HEK293 (cell line): Measurements from ENCODE around the gene PNPLA6.

Experiments
- ELK4 ChIP-seq: IDR thresholded peaks from 2 replicates; pipeline ENCODE4 v1.6.1; 2011; ENCODE audit warnings: mild to moderate bottlenecking, low read depth, low read length, borderline replicate concordance
- GLIS1 ChIP-seq: fragments of 450-650 bp; formaldehyde crosslinking; IDR thresholded peaks from 2 replicates; pipeline ENCODE4 v1.5.1; 2016; ENCODE audit warnings: missing biosample characterization, missing genetic modification characterization
- KLF1 ChIP-seq: fragments of 450-650 bp; formaldehyde crosslinking; IDR thresholded peaks from 2 replicates; pipeline ENCODE4 v1.5.1; 2016; ENCODE audit warnings: missing biosample characterization, missing genetic modification characterization
- MEIS1 ChIP-seq: sonication (generic); formaldehyde crosslinking; IDR thresholded peaks from 2 replicates; pipeline ENCODE4 v1.8.1; 2022; ENCODE audit warnings: missing genetic modification reagents, mild to moderate bottlenecking, borderline replicate concordance
- OSR2 ChIP-seq: fragments of 450-650 bp; formaldehyde crosslinking; IDR thresholded peaks from 2 replicates; pipeline ENCODE4 v1.5.1; 2016; ENCODE audit warnings: missing biosample characterization, missing genetic modification characterization
- SP2 ChIP-seq: fragments of 450-650 bp; formaldehyde crosslinking; IDR thresholded peaks from 2 replicates; pipeline ENCODE4 v1.5.1; 2016; ENCODE audit warnings: missing biosample characterization, missing genetic modification characterization
- YY1 ChIP-seq: fragments of 450-650 bp; formaldehyde crosslinking; IDR thresholded peaks from 2 replicates; pipeline ENCODE4 v1.5.1; 2018; ENCODE audit warnings: missing biosample characterization, missing genetic modification characterization
- YY2 ChIP-seq: fragments of 450-650 bp; formaldehyde crosslinking; IDR thresholded peaks from 2 replicates; pipeline ENCODE4 v1.5.1; 2016; ENCODE audit warnings: missing biosample characterization, missing genetic modification characterization
- ZBTB7A ChIP-seq: fragments of 450-650 bp; formaldehyde crosslinking; IDR thresholded peaks from 2 replicates; pipeline ENCODE4 v1.5.1; 2016; ENCODE audit warnings: low read depth, missing biosample characterization, missing genetic modification characterization
- ZFP37 ChIP-seq: fragments of 450-650 bp; formaldehyde crosslinking; IDR thresholded peaks from 2 replicates; pipeline ENCODE4 v1.5.1; 2016; ENCODE audit warnings: missing biosample characterization, missing genetic modification characterization
- ZIC2 ChIP-seq: fragments of 450-650 bp; formaldehyde crosslinking; IDR thresholded peaks from 2 replicates; pipeline ENCODE4 v1.5.1; 2016; ENCODE audit warnings: missing biosample characterization, missing genetic modification characterization
- ZNF10 ChIP-seq: fragments of 450-650 bp; formaldehyde crosslinking; IDR thresholded peaks from 2 replicates; pipeline ENCODE4 v1.5.1; 2017; ENCODE audit warnings: missing biosample characterization, missing genetic modification characterization
- ZNF114 ChIP-seq: fragments of 450-650 bp; formaldehyde crosslinking; IDR thresholded peaks from 2 replicates; pipeline ENCODE4 v1.5.0; 2017; ENCODE audit warnings: missing biosample characterization, missing genetic modification characterization
- ZNF16 ChIP-seq: fragments of 450-650 bp; formaldehyde crosslinking; IDR thresholded peaks from 2 replicates; pipeline ENCODE4 v1.5.1; 2016; ENCODE audit warnings: low read depth, missing biosample characterization, missing genetic modification characterization
- ZNF426 ChIP-seq: fragments of 450-650 bp; formaldehyde crosslinking; IDR thresholded peaks from 2 replicates; pipeline ENCODE4 v1.5.1; 2017; ENCODE audit warnings: missing biosample characterization, missing genetic modification characterization, mild to moderate bottlenecking, inconsistent platforms, moderate library complexity
- ZNF501 ChIP-seq: fragments of 450-650 bp; formaldehyde crosslinking; IDR thresholded peaks from 2 replicates; pipeline ENCODE4 v1.5.1; 2016; ENCODE audit warnings: missing biosample characterization, missing genetic modification characterization
- ZNF510 ChIP-seq: fragments of 450-650 bp; formaldehyde crosslinking; IDR thresholded peaks from 2 replicates; pipeline ENCODE4 v1.5.1; 2018; ENCODE audit warnings: mild to moderate bottlenecking, missing genetic modification characterization, missing biosample characterization; ENCODE audit not compliant: insufficient replicate concordance
- ZNF514 ChIP-seq: fragments of 450-650 bp; formaldehyde crosslinking; IDR thresholded peaks from 2 replicates; pipeline ENCODE4 v1.5.1; 2016; ENCODE audit warnings: missing biosample characterization, missing genetic modification characterization
- ZNF518A ChIP-seq: fragments of 450-650 bp; formaldehyde crosslinking; conservative IDR thresholded peaks from 2 replicates; pipeline ENCODE4 v1.5.1; 2016; ENCODE audit warnings: low read depth, missing biosample characterization, missing genetic modification characterization
- ZNF521 ChIP-seq: fragments of 450-650 bp; formaldehyde crosslinking; IDR thresholded peaks from 2 replicates; pipeline ENCODE4 v1.5.1; 2017; ENCODE audit warnings: missing biosample characterization, mild to moderate bottlenecking, missing genetic modification characterization
- ZNF530 ChIP-seq: fragments of 450-650 bp; formaldehyde crosslinking; IDR thresholded peaks from 2 replicates; pipeline ENCODE4 v1.5.1; 2016; ENCODE audit warnings: low read depth, missing biosample characterization, missing genetic modification characterization
- ZNF585B ChIP-seq: fragments of 450-650 bp; formaldehyde crosslinking; IDR thresholded peaks from 2 replicates; pipeline ENCODE4 v1.5.1; 2016; ENCODE audit warnings: missing biosample characterization, missing genetic modification characterization
- TF ChIP-seq, protein P1 (sequence below): fragments of 450-650 bp; formaldehyde crosslinking; IDR thresholded peaks from 2 replicates; pipeline ENCODE4 v1.5.1; 2016; ENCODE audit warnings: missing biosample characterization, missing genetic modification characterization
- TF ChIP-seq, protein P2 (sequence below): fragments of 450-650 bp; formaldehyde crosslinking; IDR thresholded peaks from 2 replicates; pipeline ENCODE4 v1.5.1; 2016; ENCODE audit warnings: missing biosample characterization, missing genetic modification characterization, low read depth
- TF ChIP-seq, protein P3 (sequence below): fragments of 450-650 bp; formaldehyde crosslinking; IDR thresholded peaks from 2 replicates; pipeline ENCODE4 v1.5.0; 2017; ENCODE audit warnings: missing biosample characterization, missing genetic modification characterization, borderline replicate concordance
- TF ChIP-seq, protein P4 (sequence below): fragments of 450-650 bp; formaldehyde crosslinking; optimal IDR thresholded peaks from 2 replicates; pipeline ENCODE3; 2016; ENCODE audit warnings: missing biosample characterization, mild to moderate bottlenecking, missing genetic modification characterization

Gene PNPLA6

DNA sequence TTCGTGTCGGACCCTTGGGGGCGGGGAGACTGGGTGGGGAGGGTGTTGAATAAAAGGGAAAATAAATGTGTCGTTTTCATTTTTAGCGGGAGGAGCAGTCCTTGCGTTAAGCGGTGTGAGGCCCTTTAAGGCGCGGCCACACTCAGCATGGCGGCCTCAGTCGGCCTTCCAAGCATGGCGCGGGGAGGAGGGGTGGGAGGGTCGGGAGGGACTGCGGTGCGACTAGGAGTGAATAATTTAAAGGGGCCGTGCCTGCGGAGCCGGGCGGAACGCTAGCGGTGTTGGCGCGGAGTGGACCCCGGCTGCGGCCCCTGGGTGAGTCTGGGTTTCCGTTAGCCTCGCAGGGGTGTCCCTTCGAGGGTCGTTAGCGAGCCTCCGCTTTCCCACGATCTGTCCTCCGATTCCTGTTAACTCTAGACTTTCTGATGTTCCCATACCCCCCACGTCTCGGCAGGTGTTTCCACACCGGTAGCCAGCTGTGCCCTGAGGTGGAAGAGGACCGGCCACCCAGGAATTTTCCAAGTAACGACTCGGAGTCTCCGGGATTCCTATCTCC lies 1.5 kb upstream of the PNPLA6 start (continued):
- TF ChIP-seq ZNF518A (no peak), ZNF114 (tag by site-specific recombination) (no peak), KLF1 (tag by site-specific recombination) (no peak), YY1 (tag by site-specific recombination) (peak; percentile 88), ZNF514 (tag by site-specific recombination) (no peak), ZNF530 (tag by site-specific recombination) (no peak), ZNF510 (tag by site-specific recombination) (no peak), ZNF521 (no peak), YY2 (peak; percentile 84), ZNF501 (tag by site-specific recombination) (no peak), MEIS1 (no peak), ZNF585B (no peak), ELK4 (no peak), ZNF10 (tag by site-specific recombination) (no peak), ZNF16 (tag by site-specific recombination) (no peak), ZFP37 (tag by site-specific recombination) (0 out of 2 replicates have a peak, but pooled peaks have one; percentile 19), ZNF426 (tag by site-specific recombination) (no peak), SP2 (tag by site-specific recombination) (peak; percentile 46), GLIS1 (peak; percentile 67), ZIC2 (peak; percentile 22; the same call in 1 of the 2 replicates), OSR2 (tag by site-specific recombination) (0 out of 2 replicates have a peak, but pooled peaks have one; percentile 8), ZBTB7A (tag by site-specific recombination) (peak; percentile 33; the same call in 1 of the 2 replicates)
- TF ChIP-seq, protein P1, sequence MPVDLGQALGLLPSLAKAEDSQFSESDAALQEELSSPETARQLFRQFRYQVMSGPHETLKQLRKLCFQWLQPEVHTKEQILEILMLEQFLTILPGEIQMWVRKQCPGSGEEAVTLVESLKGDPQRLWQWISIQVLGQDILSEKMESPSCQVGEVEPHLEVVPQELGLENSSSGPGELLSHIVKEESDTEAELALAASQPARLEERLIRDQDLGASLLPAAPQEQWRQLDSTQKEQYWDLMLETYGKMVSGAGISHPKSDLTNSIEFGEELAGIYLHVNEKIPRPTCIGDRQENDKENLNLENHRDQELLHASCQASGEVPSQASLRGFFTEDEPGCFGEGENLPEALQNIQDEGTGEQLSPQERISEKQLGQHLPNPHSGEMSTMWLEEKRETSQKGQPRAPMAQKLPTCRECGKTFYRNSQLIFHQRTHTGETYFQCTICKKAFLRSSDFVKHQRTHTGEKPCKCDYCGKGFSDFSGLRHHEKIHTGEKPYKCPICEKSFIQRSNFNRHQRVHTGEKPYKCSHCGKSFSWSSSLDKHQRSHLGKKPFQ (tag by site-specific recombination): no peak
- TF ChIP-seq, protein P2, sequence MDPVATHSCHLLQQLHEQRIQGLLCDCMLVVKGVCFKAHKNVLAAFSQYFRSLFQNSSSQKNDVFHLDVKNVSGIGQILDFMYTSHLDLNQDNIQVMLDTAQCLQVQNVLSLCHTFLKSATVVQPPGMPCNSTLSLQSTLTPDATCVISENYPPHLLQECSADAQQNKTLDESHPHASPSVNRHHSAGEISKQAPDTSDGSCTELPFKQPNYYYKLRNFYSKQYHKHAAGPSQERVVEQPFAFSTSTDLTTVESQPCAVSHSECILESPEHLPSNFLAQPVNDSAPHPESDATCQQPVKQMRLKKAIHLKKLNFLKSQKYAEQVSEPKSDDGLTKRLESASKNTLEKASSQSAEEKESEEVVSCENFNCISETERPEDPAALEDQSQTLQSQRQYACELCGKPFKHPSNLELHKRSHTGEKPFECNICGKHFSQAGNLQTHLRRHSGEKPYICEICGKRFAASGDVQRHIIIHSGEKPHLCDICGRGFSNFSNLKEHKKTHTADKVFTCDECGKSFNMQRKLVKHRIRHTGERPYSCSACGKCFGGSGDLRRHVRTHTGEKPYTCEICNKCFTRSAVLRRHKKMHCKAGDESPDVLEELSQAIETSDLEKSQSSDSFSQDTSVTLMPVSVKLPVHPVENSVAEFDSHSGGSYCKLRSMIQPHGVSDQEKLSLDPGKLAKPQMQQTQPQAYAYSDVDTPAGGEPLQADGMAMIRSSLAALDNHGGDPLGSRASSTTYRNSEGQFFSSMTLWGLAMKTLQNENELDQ (tag by site-specific recombination): no peak
- TF ChIP-seq, protein P3, sequence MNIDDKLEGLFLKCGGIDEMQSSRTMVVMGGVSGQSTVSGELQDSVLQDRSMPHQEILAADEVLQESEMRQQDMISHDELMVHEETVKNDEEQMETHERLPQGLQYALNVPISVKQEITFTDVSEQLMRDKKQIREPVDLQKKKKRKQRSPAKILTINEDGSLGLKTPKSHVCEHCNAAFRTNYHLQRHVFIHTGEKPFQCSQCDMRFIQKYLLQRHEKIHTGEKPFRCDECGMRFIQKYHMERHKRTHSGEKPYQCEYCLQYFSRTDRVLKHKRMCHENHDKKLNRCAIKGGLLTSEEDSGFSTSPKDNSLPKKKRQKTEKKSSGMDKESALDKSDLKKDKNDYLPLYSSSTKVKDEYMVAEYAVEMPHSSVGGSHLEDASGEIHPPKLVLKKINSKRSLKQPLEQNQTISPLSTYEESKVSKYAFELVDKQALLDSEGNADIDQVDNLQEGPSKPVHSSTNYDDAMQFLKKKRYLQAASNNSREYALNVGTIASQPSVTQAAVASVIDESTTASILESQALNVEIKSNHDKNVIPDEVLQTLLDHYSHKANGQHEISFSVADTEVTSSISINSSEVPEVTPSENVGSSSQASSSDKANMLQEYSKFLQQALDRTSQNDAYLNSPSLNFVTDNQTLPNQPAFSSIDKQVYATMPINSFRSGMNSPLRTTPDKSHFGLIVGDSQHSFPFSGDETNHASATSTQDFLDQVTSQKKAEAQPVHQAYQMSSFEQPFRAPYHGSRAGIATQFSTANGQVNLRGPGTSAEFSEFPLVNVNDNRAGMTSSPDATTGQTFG: no peak
- TF ChIP-seq, protein P4, sequence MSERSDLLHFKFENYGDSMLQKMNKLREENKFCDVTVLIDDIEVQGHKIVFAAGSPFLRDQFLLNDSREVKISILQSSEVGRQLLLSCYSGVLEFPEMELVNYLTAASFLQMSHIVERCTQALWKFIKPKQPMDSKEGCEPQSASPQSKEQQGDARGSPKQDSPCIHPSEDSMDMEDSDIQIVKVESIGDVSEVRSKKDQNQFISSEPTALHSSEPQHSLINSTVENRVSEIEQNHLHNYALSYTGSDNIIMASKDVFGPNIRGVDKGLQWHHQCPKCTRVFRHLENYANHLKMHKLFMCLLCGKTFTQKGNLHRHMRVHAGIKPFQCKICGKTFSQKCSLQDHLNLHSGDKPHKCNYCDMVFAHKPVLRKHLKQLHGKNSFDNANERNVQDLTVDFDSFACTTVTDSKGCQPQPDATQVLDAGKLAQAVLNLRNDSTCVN: peak; percentile 27
